DND-41 (cell line): ENCODE data around the gene TMLHE.
A peak's percentile ranks its signal among the peaks of the same experiment; 100 is the strongest.

Experiments
- CTCF ChIP-seq: IDR thresholded peaks from 2 replicates; pipeline ENCODE4 v1.5.1; 2012; ENCODE audit warnings: borderline replicate concordance, low read length, moderate library complexity, mild to moderate bottlenecking; ENCODE audit not compliant: poor library complexity, severe bottlenecking; ENCODE audit errors: extremely low read depth
- EZH2 ChIP-seq: IDR thresholded peaks from 3 replicates; pipeline ENCODE4 v1.6.1; 2012; ENCODE audit warnings: borderline replicate concordance, low read depth, mild to moderate bottlenecking, moderate library complexity, low read length, inconsistent platforms; ENCODE audit not compliant: severe bottlenecking

- TF ChIP-seq CTCF (peak; percentile 25), EZH2 (no peak)
Observed at GRCh38 chrX:155662282-155662681, 49.5 kb upstream of the TMLHE start.
